HG03558 (cell line): Measurements from ENCODE around the gene ZNF540.
"Not testable (repeated sequence)": the region's sequence is repeated elsewhere in the genome, so short reads cannot be mapped to it uniquely, and the experiment has no call there.

Experiments used
- ATAC-seq: cut with Tn5 transposase; IDR thresholded peaks from one replicate; pipeline ENCODE4 v1.9.1; 2021; ENCODE audit warnings: moderate number of reproducible peaks; ENCODE audit not compliant: unreplicated experiment; ENCODE audit errors: extremely low read depth

Gene ZNF540

GRCh38 chr19:37594304-37594981 lies at the start of gene ZNF540, which contains the start of gene ZNF571:
Gene ZNF540, plus strand, starts transcription at chr19:37594876. Its CDS starts 3,572 bp downstream, at chr19:37598448.
Gene ZNF571, minus strand, starts transcription at chr19:37594792. Its CDS starts 8,116 bp downstream, at chr19:37586676.
- ATAC-seq: no peak

DNA sequence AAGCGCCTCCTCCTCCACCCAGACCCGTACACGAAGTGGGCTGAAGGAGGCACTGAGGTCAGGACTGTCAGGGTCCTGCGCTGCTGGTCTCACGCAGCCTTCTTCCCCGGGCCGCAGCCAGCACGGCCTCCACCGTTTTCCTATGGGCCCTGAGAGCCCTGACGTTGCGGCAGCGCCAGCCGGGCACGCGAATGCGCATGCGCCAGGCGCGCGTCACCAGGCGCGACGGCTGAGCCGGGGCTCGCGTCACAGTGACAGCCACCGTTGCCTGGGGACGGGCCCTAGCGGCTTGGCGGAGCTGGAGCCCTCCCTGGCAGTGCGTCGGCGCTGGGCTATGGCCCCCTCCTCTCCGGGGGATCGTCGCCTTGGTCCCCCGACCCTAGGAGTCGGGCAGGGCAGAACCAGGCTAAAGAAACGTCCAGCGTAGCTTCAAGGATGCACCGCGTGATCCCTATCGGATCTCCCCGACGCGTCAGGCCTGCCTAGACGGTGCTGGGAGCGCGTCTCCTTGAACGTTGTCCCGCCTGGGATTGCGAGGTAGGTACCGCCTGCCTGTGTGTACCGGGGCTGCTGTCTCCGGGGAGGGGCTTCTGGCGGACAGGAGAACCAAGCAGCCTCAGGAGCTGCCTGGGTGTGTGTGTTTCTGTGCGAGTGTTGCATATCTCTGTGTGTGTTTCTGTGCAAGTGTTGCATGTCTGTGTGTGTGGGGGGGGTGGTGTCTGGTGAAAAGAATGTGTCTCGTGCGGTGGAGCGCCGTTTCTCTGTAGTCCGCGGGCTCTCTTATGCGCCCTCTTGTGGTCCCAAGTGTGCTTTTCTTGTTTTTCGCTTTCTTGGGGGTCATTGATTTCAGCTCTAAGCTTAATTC lies 43.3 kb upstream of the ZNF540 start:
- no peak for ATAC-seq

- ATAC-seq: no peak
Observed at GRCh38 chr19:37563518-37563917, 31.2 kb upstream of the ZNF540 start.

DNA sequence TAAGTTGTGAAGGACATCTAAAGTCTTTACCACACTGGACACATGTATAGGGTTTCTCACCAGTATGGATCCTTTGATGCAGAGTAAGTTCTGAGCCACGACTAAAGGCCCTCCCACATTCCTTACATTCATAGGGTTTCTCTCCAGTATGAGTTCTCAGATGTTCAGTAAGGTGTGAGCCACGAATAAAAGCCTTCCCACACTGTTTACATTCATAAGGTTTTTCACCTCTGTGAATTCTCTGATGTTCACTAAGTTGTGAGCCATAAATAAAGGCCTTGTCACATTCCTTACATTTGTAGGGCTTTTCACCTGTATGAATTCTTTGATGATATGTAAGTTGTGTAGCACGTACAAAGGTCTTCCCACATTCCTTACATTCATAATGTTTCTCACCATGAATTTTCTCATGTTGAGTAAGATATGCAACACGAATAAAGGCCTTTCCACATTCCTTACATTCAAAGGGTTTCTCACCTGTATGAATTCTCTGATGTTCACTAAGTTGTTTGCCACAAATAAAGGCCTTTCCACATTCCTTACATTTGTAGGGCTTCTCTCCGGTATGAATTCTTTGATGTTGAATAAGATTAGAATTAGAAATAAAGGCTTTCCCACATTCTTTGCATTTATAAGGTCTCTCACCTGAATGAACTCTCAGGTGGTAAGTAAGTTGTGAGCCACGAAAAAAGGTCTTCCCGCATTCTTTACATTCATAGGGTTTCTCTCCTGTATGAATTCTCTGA lies 29.9 kb upstream of the ZNF540 start:
- no peak for ATAC-seq

- ATAC-seq: no peak
Observed at GRCh38 chr19:37565370-37565669, 29.4 kb upstream of the ZNF540 start.

DNA sequence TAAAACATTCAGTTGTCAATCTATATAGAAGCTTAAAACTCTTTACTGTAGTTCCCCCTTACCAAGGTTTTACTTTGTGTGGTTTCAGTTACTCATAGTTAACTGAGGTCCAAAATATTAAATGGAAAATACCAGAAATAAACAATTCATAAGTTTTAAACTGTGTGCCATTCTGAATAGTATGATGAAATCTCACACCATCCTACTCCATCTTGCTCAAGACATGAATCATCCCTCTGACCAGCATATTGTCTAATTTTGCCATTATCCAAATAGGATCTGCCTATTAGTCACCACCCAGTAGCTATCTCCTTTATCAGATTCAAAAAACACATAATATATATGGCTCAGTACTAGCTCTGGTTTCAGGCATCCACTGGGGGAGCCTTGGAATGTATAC lies 22.5 kb upstream of the ZNF540 start:
- ATAC-seq: no peak

DNA sequence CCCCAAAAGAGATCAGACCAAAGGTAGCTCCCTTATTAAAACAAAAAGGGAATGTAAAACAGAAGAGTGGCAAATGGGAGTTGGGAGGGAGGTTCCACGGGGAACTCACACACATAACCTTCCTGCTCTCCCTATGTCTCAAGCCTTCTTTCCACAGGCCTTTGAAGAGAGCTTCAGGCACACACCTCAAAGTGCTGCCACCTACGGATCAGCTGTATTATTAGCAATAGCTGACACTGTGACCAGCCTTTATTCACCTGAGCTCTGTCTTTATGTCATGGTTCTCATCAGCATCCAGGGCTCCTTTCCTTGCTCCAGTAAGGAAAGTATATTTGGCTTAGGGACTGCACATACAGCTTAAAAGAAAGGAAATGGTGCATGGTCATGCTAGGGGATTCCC lies 11.3 kb upstream of the ZNF540 start:
- ATAC-seq: no peak

GRCh38 chr19:37593996-37594303 lies 726 bp upstream of the ZNF540 start:
- no peak for ATAC-seq

GRCh38 chr19:37594982-37595382 lies 306 bp downstream of the ZNF540 start:
- no peak for ATAC-seq

- no peak for ATAC-seq
Observed at GRCh38 chr19:37635076-37636056, 40.7 kb downstream of the ZNF540 start.

DNA sequence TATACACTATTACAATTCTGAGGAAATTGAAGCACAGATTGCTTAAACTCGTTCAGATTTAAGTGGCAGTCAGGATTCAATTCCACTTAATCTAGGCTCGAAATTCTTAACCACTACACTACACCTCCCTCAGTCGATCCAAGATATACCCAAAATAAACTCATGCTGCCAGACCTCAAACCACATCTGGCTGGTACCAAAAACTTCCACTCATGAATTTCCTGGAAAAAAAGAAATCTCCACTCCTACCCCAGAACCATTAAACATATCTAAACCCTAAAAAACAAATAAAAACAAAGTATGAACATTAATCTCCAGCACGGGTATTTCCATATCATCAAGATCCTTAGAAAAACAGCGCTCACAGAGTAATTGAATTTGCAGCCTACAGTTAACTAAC lies 59.4 kb downstream of the ZNF540 start:
- ATAC-seq: no peak

GRCh38 chr19:37654629-37655300 lies 60.1 kb downstream of the ZNF540 start:
- no peak for ATAC-seq

- no peak for ATAC-seq
Observed at GRCh38 chr19:37655301-37655688, 60.6 kb downstream of the ZNF540 start, which contains the start of gene ZFP30. Gene ZFP30, minus strand, starts transcription at chr19:37655465. Its CDS starts 7,643 bp downstream, at chr19:37647822.

- ATAC-seq: no peak
Observed at GRCh38 chr19:37655689-37656371, 61.2 kb downstream of the ZNF540 start.

GRCh38 chr19:37657157-37657556 lies 62.5 kb downstream of the ZNF540 start:
- ATAC-seq: not testable (repeated sequence)
